GM12892 (cell line): ENCODE measurements around the gene PAM16.

Source experiments
- DNase-seq: peaks from one replicate; pipeline ENCODE4 v3.0.0; 2011; ENCODE audit not compliant: insufficient read length
- FAIRE-seq: peaks from 2 replicates; lab custom pipeline; 2011; peaks lifted over from hg19 to GRCh38; lab: Jason Lieb, UNC
- POLR2A ChIP-seq: IDR thresholded peaks from 2 replicates; pipeline ENCODE4 v1.6.1; 2011; ENCODE audit warnings: low read depth, low read length, control low read depth
- POLR2AphosphoS5 ChIP-seq: IDR thresholded peaks from 2 replicates; pipeline ENCODE4 v1.6.1; 2011; ENCODE audit warnings: low read depth, low read length, control low read depth
- TAF1 ChIP-seq: IDR thresholded peaks from 2 replicates; pipeline ENCODE4 v1.6.1; 2011; ENCODE audit warnings: low read depth, mild to moderate bottlenecking, control low read depth, low read length, borderline replicate concordance

PAM16 gene

GRCh38 chr16:4323845-4324488 lies 27.2 kb downstream of the PAM16 start:
- TF ChIP-seq POLR2AphosphoS5 (no peak), POLR2A (no peak), TAF1 (no peak)
- FAIRE-seq (no peak), DNase-seq (no peak)

- no peak for DNase-seq
- TF ChIP-seq POLR2AphosphoS5 (no peak), TAF1 (no peak), POLR2A (no peak)
- FAIRE-seq, result no peak
These were observed 27.9 kb downstream of the PAM16 start for GRCh38 chr16:4323071-4323844.

GRCh38 chr16:4322121-4323052 lies 28.7 kb downstream of the PAM16 start:
- TF ChIP-seq TAF1, result no peak
- no peak for TF ChIP-seq POLR2AphosphoS5
- no peak for TF ChIP-seq POLR2A
- FAIRE-seq (no peak), DNase-seq (no peak)

- DNase-seq (no peak), FAIRE-seq (no peak)
- TF ChIP-seq POLR2AphosphoS5 (no peak), TAF1 (no peak)
These were observed 29.6 kb downstream of the PAM16 start for GRCh38 chr16:4321286-4322120.

GRCh38 chr16:4320571-4321137 lies 30.5 kb downstream of the PAM16 start:
- FAIRE-seq (no peak), DNase-seq (no peak)

GRCh38 chr16:4319454-4320421 lies 31.4 kb downstream of the PAM16 start:
- DNase-seq, result peak; percentile 67
- TF ChIP-seq TAF1, result no peak
- TF ChIP-seq POLR2A, result no peak
- FAIRE-seq, result peak; percentile 60

More at GRCh38 chr16:4320571-4321137, 30.5 kb downstream of the PAM16 start:
- TF ChIP-seq POLR2AphosphoS5 (no peak), POLR2A (no peak), TAF1 (no peak)

GRCh38 chr16:4318967-4319366 lies 32.2 kb downstream of the PAM16 start:
- FAIRE-seq (no peak), DNase-seq (no peak)
- TF ChIP-seq POLR2A, result no peak
- TF ChIP-seq POLR2AphosphoS5, result no peak
- TF ChIP-seq TAF1, result no peak

- DNase-seq (no peak), FAIRE-seq (no peak)
- no peak for TF ChIP-seq POLR2A
- TF ChIP-seq TAF1, result no peak
- no peak for TF ChIP-seq POLR2AphosphoS5
These were observed 32.6 kb downstream of the PAM16 start for GRCh38 chr16:4318451-4318910.

- DNase-seq (no peak), FAIRE-seq (no peak)
- TF ChIP-seq POLR2A, result no peak
These were observed 33.3 kb downstream of the PAM16 start for GRCh38 chr16:4317532-4318450.
